HCT116 (cell line): ENCODE measurements around the gene CNFN. TPM values are rescaled to one million over a fixed set of nuclear protein-coding genes. Genes with fewer than 3 reads are reported as not detected.

Experiments used
- ATAC-seq: fragments of 200-7000 bp; cut with Tn5 transposase; 2 replicates; pipeline ENCODE4 v1.9.1; 2020; ENCODE audit warnings: mild to moderate bottlenecking, moderate library complexity
- BruUV-seq: library from RNA; stranded (reverse); fragments of 400-500 nt; replicated peaks from 2 replicates; lab custom pipeline; 2021; lab: Mats Ljungman, UMichigan
- CTCF ChIA-PET: fragments of 300-600 bp; sonication (Branson Sonifier 250); formaldehyde crosslinking; loops from one replicate; lab custom pipeline; 2021; ENCODE audit warnings: antibody characterized with exemption; lab: Charles Lee
- POLR2A ChIA-PET: fragments of 300-600, 350-600 bp; sonication (Branson Sonifier 250); formaldehyde crosslinking; loops from one replicate; lab custom pipeline; 2021; ENCODE audit warnings: antibody characterized with exemption; lab: Charles Lee
- RAD21 ChIA-PET, 2 experiments: fragments of 300-600 bp; sonication (Branson Sonifier 250); formaldehyde crosslinking; loops; one replicate each; lab custom pipeline; 2023; ENCODE audit warnings: low total read pairs in 2 of 2; ENCODE audit not compliant: uncharacterized antibody in 2 of 2, unreplicated experiment in 2 of 2, low non-redundant PET in 1 of 2; lab: Charles Lee
- DNase-seq: peaks from one replicate; pipeline ENCODE4 v3.0.0-alpha.2; 2010; ENCODE audit warnings: low read depth, low spot score
- H2AFZ ChIP-seq: fragments of 200-600 bp; shearing (Covaris generic), sonication (generic); 2 replicates; pipeline ENCODE4 v1.6.1; 2017; ENCODE audit warnings: low read depth, mixed run types, mixed read lengths, antibody characterized with exemption, low read length; ENCODE audit not compliant: poor library complexity, severe bottlenecking
- H3K27ac ChIP-seq: 2 replicates; pipeline ENCODE4 v1.5.1; 2012; ENCODE audit warnings: low read depth, low read length
- H3K27me3 ChIP-seq: fragments of 200-600 bp; sonication (generic); 2 replicates; pipeline ENCODE4 v1.6.1; 2016; ENCODE audit warnings: mixed run types, low read length, mixed read lengths; ENCODE audit not compliant: insufficient read depth
- H3K36me3 ChIP-seq, 2 experiments: fragments of 200-500 bp in 1 of 2; fragments of 200-600 bp in 1 of 2; sonication (Bioruptor generic) in 1 of 2; sonication (generic) in 1 of 2; 2 replicates each; pipeline versions ENCODE4 v1.5.1 to v1.6.1; 2014 to 2016; ENCODE audit warnings: low read length in 2 of 2, inconsistent platforms in 1 of 2, mixed read lengths in 1 of 2, mixed run types in 1 of 2; ENCODE audit not compliant: insufficient read depth in 2 of 2, control insufficient read depth in 1 of 2
- H3K4me1 ChIP-seq, 2 experiments: fragments of 200-600 bp in 1 of 2; sonication (generic) in 1 of 2; 2 replicates each; pipeline versions ENCODE4 v1.5.1 to v1.6.1; 2012 to 2017; ENCODE audit warnings: low read length in 2 of 2, inconsistent platforms in 1 of 2, mild to moderate bottlenecking in 1 of 2, mixed read lengths in 1 of 2, mixed run types in 1 of 2, moderate library complexity in 1 of 2; ENCODE audit not compliant: insufficient read depth in 2 of 2, control insufficient read depth in 1 of 2
- H3K4me2 ChIP-seq: fragments of 200-600 bp; sonication (generic); 2 replicates; pipeline ENCODE4 v1.6.1; 2017; ENCODE audit warnings: mixed run types, low read length, mixed read lengths
- H3K4me3 ChIP-seq, 2 experiments: fragments of 200-600 bp in 1 of 2; sonication (generic) in 1 of 2; replicated peaks in 1 of 2; 2 replicates each; pipeline ENCODE4 v1.5.1; 2011 to 2016; ENCODE audit warnings: low read length in 2 of 2, control low read depth in 1 of 2, low read depth in 1 of 2, mild to moderate bottlenecking in 1 of 2, mixed read lengths in 1 of 2, mixed run types in 1 of 2
- H3K79me2 ChIP-seq: fragments of 200-600 bp; sonication (generic); 2 replicates; pipeline ENCODE4 v1.6.1; 2017; ENCODE audit warnings: mild to moderate bottlenecking, mixed run types, low read length, moderate library complexity, mixed read lengths; ENCODE audit not compliant: insufficient read depth
- H3K9ac ChIP-seq: fragments of 200-600 bp; sonication (generic); 2 replicates; pipeline ENCODE4 v1.6.1; 2016; ENCODE audit warnings: low read length, mixed read lengths
- H3K9me2 ChIP-seq: fragments of 200-600 bp; sonication (generic), shearing (Covaris generic); 2 replicates; pipeline ENCODE4 v1.6.1; 2017; ENCODE audit warnings: mixed run types, mild to moderate bottlenecking, moderate library complexity; ENCODE audit not compliant: insufficient read depth
- H3K9me3 ChIP-seq, 2 experiments: fragments of 200-500 bp in 1 of 2; fragments of 200-600 bp in 1 of 2; sonication (Bioruptor generic) in 1 of 2; sonication (generic) in 1 of 2; 2 replicates each; pipeline ENCODE4 v1.6.1; 2014 to 2017; ENCODE audit warnings: low read length in 2 of 2, mixed read lengths in 2 of 2, inconsistent platforms in 1 of 2, low read depth in 1 of 2, mild to moderate bottlenecking in 1 of 2, mixed run types in 1 of 2, moderate library complexity in 1 of 2; ENCODE audit not compliant: control insufficient read depth in 1 of 2, insufficient read depth in 1 of 2
- H4K20me1 ChIP-seq: fragments of 200-600 bp; sonication (generic), shearing (Covaris generic); 2 replicates; pipeline ENCODE4 v1.6.1; 2017; ENCODE audit warnings: mixed run types, mild to moderate bottlenecking, moderate library complexity; ENCODE audit not compliant: insufficient read depth
- POLR2AphosphoS5 ChIP-seq: IDR thresholded peaks from 2 replicates; pipeline ENCODE4 v1.6.1; 2011; ENCODE audit warnings: mild to moderate bottlenecking, low read depth, low read length, moderate library complexity
- TCF7L2 ChIP-seq: IDR thresholded peaks from 2 replicates; pipeline ENCODE4 v1.7.0; 2011; ENCODE audit warnings: borderline replicate concordance, inconsistent platforms; ENCODE audit not compliant: insufficient read depth, insufficient read length; ENCODE audit errors: extremely low read depth
- ZNF274 ChIP-seq: fragments of 200-500 bp; sonication (Bioruptor generic); IDR thresholded peaks from 2 replicates; pipeline ENCODE4 v1.6.1; 2014; ENCODE audit warnings: mild to moderate bottlenecking, low read depth, low read length, inconsistent platforms
- intact Hi-C: fragments of 100-400 bp; cut with micrococcal nuclease; formaldehyde crosslinking; loops from 2 replicates; pipeline ENCODE4 v1.10.0; 2022
- total RNA-seq: library from RNA; stranded (reverse); gene quantifications from one replicate; pipeline ENCODE4 v1.2.1, GENCODE V29; 2021; ENCODE audit not compliant: unreplicated experiment
- TF ChIP-seq, protein P1 (sequence below): IDR thresholded peaks from 2 replicates; pipeline ENCODE4 v1.6.1; 2012
- TF ChIP-seq, protein P2 (sequence below): IDR thresholded peaks from 2 replicates; pipeline ENCODE4 v1.6.1; 2012

CNFN gene
- total RNA-seq, 1 experiment from 2014 or later: 13.9 TPM

DNA sequence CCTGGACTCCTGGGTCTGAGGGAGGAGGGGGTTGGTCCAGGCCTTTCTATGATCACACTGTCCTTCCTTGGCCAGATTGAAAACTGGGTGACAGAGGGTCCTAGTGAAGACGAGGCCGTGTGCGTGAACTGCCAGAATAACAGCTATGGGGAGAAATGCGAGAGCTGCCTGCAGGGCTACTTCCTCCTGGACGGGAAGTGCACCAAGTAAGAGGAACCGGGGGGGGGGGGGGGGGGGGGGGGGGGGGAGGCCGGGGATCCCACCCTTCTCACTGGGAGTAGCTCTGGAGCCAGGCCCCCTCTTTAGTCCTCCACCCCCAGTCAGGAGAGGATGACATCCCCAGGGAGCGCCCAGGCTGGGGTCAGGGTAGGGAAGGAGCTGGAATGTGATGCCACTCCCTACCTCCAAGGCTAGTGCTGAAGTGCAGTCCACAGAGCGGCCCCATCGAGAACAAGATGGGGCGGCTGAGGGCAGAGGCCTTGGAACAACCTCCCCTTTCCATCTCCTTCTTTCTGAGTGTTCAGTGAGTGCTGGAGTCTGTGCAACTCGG is 19.4 kb downstream of the CNFN start:
- no peaks in the 10 kb centered on the region for H4K20me1 ChIP-seq
- RAD21 ChIA-PET: no interaction called here
- ATAC-seq: no peak
- H3K4me3 ChIP-seq: no peak overlapping the region
- intact Hi-C loops: no loop called here
- DNase-seq: no peak
- H3K27ac ChIP-seq: no peak overlapping the region
- CTCF ChIA-PET: interaction anchor here (1.0 kb wide), 1 partner anchor 124 kb away, joined by 4 read pairs; no protein-coding TSS in a partner anchor
- H3K79me2 ChIP-seq: no peaks in the 10 kb centered on the region
- H3K4me2 ChIP-seq: no peak overlapping the region
- no peaks in the 10 kb centered on the region for H3K9me3 ChIP-seq
- TF ChIP-seq POLR2AphosphoS5 (no peak), ZNF274 (no peak)
- TF ChIP-seq, protein P1, sequence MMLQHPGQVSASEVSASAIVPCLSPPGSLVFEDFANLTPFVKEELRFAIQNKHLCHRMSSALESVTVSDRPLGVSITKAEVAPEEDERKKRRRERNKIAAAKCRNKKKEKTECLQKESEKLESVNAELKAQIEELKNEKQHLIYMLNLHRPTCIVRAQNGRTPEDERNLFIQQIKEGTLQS: no peak
- no peaks in the 10 kb centered on the region for H3K4me1 ChIP-seq
- no peaks in the 10 kb centered on the region for H3K36me3 ChIP-seq
- no peaks in the 10 kb centered on the region for H3K27me3 ChIP-seq
- no peak overlapping the region for H2AFZ ChIP-seq
- no peak overlapping the region for H3K9ac ChIP-seq
- POLR2A ChIA-PET: interaction anchor here (1.0 kb wide), 1 partner anchor 26 kb away, joined by 3 read pairs; no protein-coding TSS in a partner anchor
- no peaks in the 10 kb centered on the region for H3K9me2 ChIP-seq
- no TSS peak for BruUV-seq

DNA sequence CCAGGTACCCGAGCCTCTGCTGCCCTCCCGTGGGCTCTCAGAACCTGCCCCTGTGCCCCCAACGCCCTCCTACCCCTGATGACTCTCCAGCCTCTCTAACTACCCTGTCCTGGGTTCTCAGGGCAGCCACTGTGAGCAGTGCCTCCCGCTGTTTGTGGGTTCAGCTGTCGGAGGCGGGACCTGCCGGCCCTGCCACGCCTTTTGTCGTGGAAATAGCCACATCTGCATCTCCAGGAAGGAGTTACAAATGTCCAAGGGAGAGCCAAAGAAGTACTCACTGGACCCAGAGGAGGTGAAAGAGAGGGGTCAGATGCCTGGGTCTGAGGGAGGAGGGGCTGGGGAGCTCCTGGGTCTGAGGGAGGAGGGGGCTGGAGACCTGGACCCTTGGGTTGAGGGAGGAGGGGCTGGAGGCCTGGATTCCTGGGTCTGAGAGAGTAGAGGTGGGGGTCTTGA is 20.0 kb downstream of the CNFN start:
- intact Hi-C loops: no loop called here
- no peaks in the 10 kb centered on the region for H3K9me3 ChIP-seq
- H2AFZ ChIP-seq: no peak overlapping the region
- TF ChIP-seq, protein P2, sequence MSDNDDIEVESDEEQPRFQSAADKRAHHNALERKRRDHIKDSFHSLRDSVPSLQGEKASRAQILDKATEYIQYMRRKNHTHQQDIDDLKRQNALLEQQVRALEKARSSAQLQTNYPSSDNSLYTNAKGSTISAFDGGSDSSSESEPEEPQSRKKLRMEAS: no peak
- TF ChIP-seq TCF7L2: no peak
- TF ChIP-seq, protein P1: no peak
- H3K27me3 ChIP-seq: no peaks in the 10 kb centered on the region
- ChIA-PET POLR2A (no interaction called here), CTCF (interaction anchor here (1.0 kb wide), 1 partner anchor 124 kb away, joined by 4 read pairs; no protein-coding TSS in a partner anchor), RAD21 (no interaction called here)
- H3K4me2 ChIP-seq: no peak overlapping the region
- BruUV-seq: no TSS peak
- H3K9me2 ChIP-seq: no peaks in the 10 kb centered on the region
- H3K4me3 ChIP-seq: no peak overlapping the region
- no peak for DNase-seq
- H3K4me1 ChIP-seq: no peaks in the 10 kb centered on the region
- no peaks in the 10 kb centered on the region for H4K20me1 ChIP-seq
- H3K36me3 ChIP-seq: no peaks in the 10 kb centered on the region
- H3K9ac ChIP-seq: no peak overlapping the region
- ATAC-seq: peak; percentile 33; the same call in 1 of the 2 replicates
- H3K79me2 ChIP-seq: no peaks in the 10 kb centered on the region
- H3K27ac ChIP-seq: no peak overlapping the region
